ENCODE results near the gene GNB1L.

The GNB1L gene

GRCh38 chr22:19786959-19787848 is 67.5 kb downstream of the GNB1L start:
- Histone ChIP-seq H3K9me3 (replicated peaks; ENCODE audit: insufficient read depth, low read length) (no peaks in the 10 kb centered on the region), H4K20me1 (ENCODE audit: insufficient read depth, low read length) (no peaks in the 10 kb centered on the region), H2AFZ (ENCODE audit: low read length) (no peak overlapping the region), H3K4me1 (ENCODE audit: low read length) (no peaks in the 10 kb centered on the region), H3K27me3 (replicated peaks; ENCODE audit: insufficient read depth, low read length) (no peaks in the 10 kb centered on the region), H3K9ac (ENCODE audit: low read length) (no peak overlapping the region), H3K4me2 (ENCODE audit: low read depth, low read length) (no peak overlapping the region), H3K36me3 (replicated peaks; ENCODE audit: insufficient read depth, low read length) (no peaks in the 10 kb centered on the region), H3F3A (ENCODE audit: insufficient read depth, low read length) (no peaks in the 10 kb centered on the region), H3K9me2 (replicated peaks; ENCODE audit: insufficient read depth, low read length) (no peaks in the 10 kb centered on the region), H3K79me2 (ENCODE audit: low read length) (no peaks in the 10 kb centered on the region), H3K4me3 (ENCODE audit: low read length) (no peak overlapping the region), H3K27ac (ENCODE audit: low read length) (no peak overlapping the region)
- no peak for DNase-seq
- TF ChIP-seq EZH2phosphoT487 (IDR thresholded peaks at IDR 0.05; ENCODE audit: low read length) (no peak), CTCF (IDR thresholded peaks at IDR 0.05; ENCODE audit: low read length) (no peak), EZH2 (optimal IDR thresholded peaks at IDR 0.05; ENCODE audit: low read depth, low read length) (no peak)

GRCh38 chr22:19786264-19786585 is 68.4 kb downstream of the GNB1L start:
- H3K4me3 ChIP-seq (ENCODE audit: low read length): no peak overlapping the region
- H3F3A ChIP-seq (ENCODE audit: insufficient read depth, low read length): no peaks in the 10 kb centered on the region
- H3K27ac ChIP-seq (ENCODE audit: low read length): no peak overlapping the region
- no peak overlapping the region for H3K4me2 ChIP-seq (ENCODE audit: low read depth, low read length)
- no peaks in the 10 kb centered on the region for H3K4me1 ChIP-seq (ENCODE audit: low read length)
- H3K9me3 ChIP-seq (replicated peaks; ENCODE audit: insufficient read depth, low read length): no peaks in the 10 kb centered on the region
- H3K9me2 ChIP-seq (replicated peaks; ENCODE audit: insufficient read depth, low read length): no peaks in the 10 kb centered on the region
- H3K79me2 ChIP-seq (ENCODE audit: low read length): no peaks in the 10 kb centered on the region
- H3K9ac ChIP-seq (ENCODE audit: low read length): no peak overlapping the region
- no peak for TF ChIP-seq EZH2phosphoT487 (IDR thresholded peaks at IDR 0.05; ENCODE audit: low read length)
- no peak for TF ChIP-seq CTCF (IDR thresholded peaks at IDR 0.05; ENCODE audit: low read length)
- no peak for TF ChIP-seq EZH2 (optimal IDR thresholded peaks at IDR 0.05; ENCODE audit: low read depth, low read length)
- H4K20me1 ChIP-seq (ENCODE audit: insufficient read depth, low read length): no peaks in the 10 kb centered on the region
- H3K36me3 ChIP-seq (replicated peaks; ENCODE audit: insufficient read depth, low read length): no peaks in the 10 kb centered on the region
- no peak for DNase-seq
- H2AFZ ChIP-seq (ENCODE audit: low read length): no peak overlapping the region
- no peaks in the 10 kb centered on the region; the same call in 1 of the 2 replicates for H3K27me3 ChIP-seq (replicated peaks; ENCODE audit: insufficient read depth, low read length)

- H3K9ac ChIP-seq (ENCODE audit: low read length): no peak overlapping the region
Measured at GRCh38 chr22:19785461-19786263, 69.0 kb downstream of the GNB1L start.

More at GRCh38 chr22:19785461-19786263, 69.0 kb downstream of the GNB1L start:
- Histone ChIP-seq H4K20me1 (ENCODE audit: insufficient read depth, low read length) (no peaks in the 10 kb centered on the region), H3K27me3 (replicated peaks; ENCODE audit: insufficient read depth, low read length) (no peaks in the 10 kb centered on the region; the same call in 1 of the 2 replicates), H3K79me2 (ENCODE audit: low read length) (no peaks in the 10 kb centered on the region), H3F3A (ENCODE audit: insufficient read depth, low read length) (no peaks in the 10 kb centered on the region), H3K36me3 (replicated peaks; ENCODE audit: insufficient read depth, low read length) (no peaks in the 10 kb centered on the region), H3K4me1 (ENCODE audit: low read length) (no peaks in the 10 kb centered on the region), H3K4me2 (ENCODE audit: low read depth, low read length) (no peak overlapping the region), H2AFZ (ENCODE audit: low read length) (no peak overlapping the region), H3K27ac (ENCODE audit: low read length) (no peak overlapping the region), H3K4me3 (ENCODE audit: low read length) (no peak overlapping the region), H3K9me3 (replicated peaks; ENCODE audit: insufficient read depth, low read length) (no peaks in the 10 kb centered on the region), H3K9me2 (replicated peaks; ENCODE audit: insufficient read depth, low read length) (no peaks in the 10 kb centered on the region)
- no peak for DNase-seq
- no peak for TF ChIP-seq CTCF (IDR thresholded peaks at IDR 0.05; ENCODE audit: low read length)
